ENCODE results near the gene RPL11. TPM values are rescaled to one million over a fixed set of nuclear protein-coding genes. Genes with fewer than 3 reads are reported as not detected.

The RPL11 gene
- total and polyA plus RNA-seq, 2 of the 8 experiments (the other 6 are each of a cell fraction or from before 2014, with no cell fraction given): 1,192 to 1,426 TPM

DNA sequence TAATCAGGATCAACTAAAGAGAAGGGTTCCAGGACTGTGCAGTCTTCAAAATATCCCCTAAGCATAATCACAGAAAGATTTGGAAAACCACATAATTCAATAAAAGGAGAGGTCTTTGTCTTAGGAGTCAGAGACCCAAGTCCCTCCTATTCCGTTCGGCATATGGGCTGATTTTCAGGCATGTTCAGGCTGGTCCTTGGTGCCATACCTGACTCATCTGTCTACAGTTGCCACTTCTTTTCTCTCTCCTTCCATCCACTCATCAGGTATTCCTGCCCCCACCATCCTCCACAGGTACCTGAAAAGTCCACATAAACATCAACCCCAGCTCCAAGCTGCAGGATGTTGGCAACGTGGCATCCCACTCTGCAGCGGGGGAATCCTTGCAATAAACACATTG lies 29.7 kb upstream of the RPL11 start:
- no peak overlapping the region for H2BK5ac ChIP-seq (ENCODE audit: low read depth, low read length)
- H3K14ac ChIP-seq (ENCODE audit: insufficient read length): no peak overlapping the region
- H3K4me1 ChIP-seq (replicated peaks in 1 of 4; ENCODE audit: control insufficient read depth in 3 of 4, insufficient read depth in 4 of 4, low read length in 3 of 4): no peaks in the 10 kb centered on the region
- DNase-seq (ENCODE audit: low read depth in 1 of 2, low spot score in 2 of 2) (no peak), FAIRE-seq (no peak)
- no peaks in the 10 kb centered on the region for H3K9me3 ChIP-seq (ENCODE audit: insufficient read depth in 2 of 2, low read depth in 1 of 2, low read length in 1 of 2)
- H3K56ac ChIP-seq (replicated peaks; ENCODE audit: insufficient read length, low read depth, low read length): no peak overlapping the region
- H3K23ac ChIP-seq (ENCODE audit: insufficient read length): no peak overlapping the region
- no peaks in the 10 kb centered on the region for H4K20me1 ChIP-seq (replicated peaks in 1 of 2; ENCODE audit: control insufficient read depth in 1 of 2, insufficient read depth in 2 of 2, low read length in 2 of 2)
- H4K5ac ChIP-seq (ENCODE audit: insufficient read length, low read depth, low read length): no peak overlapping the region
- no peak overlapping the region for H3K4me3 ChIP-seq (ENCODE audit: extremely low read depth in 1 of 4, insufficient read depth in 2 of 4, low read depth in 3 of 4, low read length in 4 of 4)
- ChIA-PET CTCF (ENCODE audit: partially characterized antibody) (interaction anchor here (0.7 to 19.9 kb wide), 8 partner anchors 11 to 265 kb away, joined by 3 to 222 read pairs (median 4); no protein-coding TSS in a partner anchor), POLR2A (ENCODE audit: partially characterized antibody) (interaction anchor here (1.3 to 3.1 kb wide), 2 partner anchors 31 to 106 kb away, joined by 3 to 19 read pairs; partner anchors contain the start of gene RPL11)
- no peaks in the 10 kb centered on the region for H3K36me3 ChIP-seq (ENCODE audit: control insufficient read depth in 2 of 4, insufficient read depth in 4 of 4, low read length in 3 of 4)
- H3K9ac ChIP-seq (replicated peaks in 1 of 4; ENCODE audit: extremely low read depth in 1 of 4, low read depth in 3 of 4, low read length in 3 of 4): no peak overlapping the region
- no peaks in the 10 kb centered on the region for H3K79me1 ChIP-seq (ENCODE audit: low read depth, low read length)
- no peak overlapping the region for H4K8ac ChIP-seq (ENCODE audit: extremely low read depth, insufficient read depth, low read length)
- H3K79me2 ChIP-seq (ENCODE audit: control insufficient read depth in 1 of 2, insufficient read depth in 2 of 2, low read length in 2 of 2): no peaks in the 10 kb centered on the region
- H2BK120ac ChIP-seq (replicated peaks; ENCODE audit: low read depth, low read length): no peak overlapping the region
- no peak overlapping the region for H2BK12ac ChIP-seq (ENCODE audit: low read depth, low read length)
- no peaks in the 10 kb centered on the region for H3K23me2 ChIP-seq (ENCODE audit: low read depth, low read length)
- H3K18ac ChIP-seq (ENCODE audit: extremely low read depth, low read length): no peak overlapping the region
- WGBS, 2 experiments (ENCODE audit: extremely low coverage in 1 of 2, insufficient coverage in 1 of 2, insufficient read length in 1 of 2, insufficient replicate concordance in 2 of 2, low coverage in 1 of 2, low lambda C conversion rate in 2 of 2, missing lambda C conversion rate in 1 of 2): 93% methylated on average over 4 of the region's 4 CpGs; no CpG with 5 or more reads in 1 of the 2 experiments
- H3K4me2 ChIP-seq (ENCODE audit: insufficient read depth in 1 of 2, low read depth in 2 of 2, low read length in 2 of 2): no peak overlapping the region
- no peak overlapping the region for H3K27ac ChIP-seq (ENCODE audit: low read depth, low read length)
- no peak overlapping the region for H2AK5ac ChIP-seq (ENCODE audit: low read depth, low read length)
- no peak overlapping the region for H2AFZ ChIP-seq (ENCODE audit: low read length)
- H3K4ac ChIP-seq (replicated peaks; ENCODE audit: insufficient read length, low read depth, low read length): no peak overlapping the region
- H3K27me3 ChIP-seq (replicated peaks in 1 of 4; ENCODE audit: control insufficient read depth in 3 of 4, extremely low read depth in 1 of 4, insufficient read depth in 3 of 4, low read length in 3 of 4): no peaks in the 10 kb centered on the region
- H2BK15ac ChIP-seq (ENCODE audit: low read length): no peak overlapping the region
- TF ChIP-seq NANOG (IDR thresholded peaks at IDR 0.05; ENCODE audit: insufficient read depth, low read depth, low read length, poor library complexity, severe bottlenecking) (no peak), EGR1 (IDR thresholded peaks at IDR 0.05; ENCODE audit: borderline replicate concordance, low read depth, low read length) (no peak), SP1 (IDR thresholded peaks at IDR 0.05; ENCODE audit: low read depth, low read length) (no peak), GTF2F1 (IDR thresholded peaks at IDR 0.05; ENCODE audit: borderline replicate concordance, low read depth, low read length) (no peak), CEBPB (IDR thresholded peaks at IDR 0.05; ENCODE audit: low read depth, low read length) (no peak)
- H2BK20ac ChIP-seq (ENCODE audit: low read length): no peak overlapping the region
- no peak overlapping the region for H4K91ac ChIP-seq (replicated peaks; ENCODE audit: insufficient read length, low read length)

Data from H1 (cell line).